ENCODE measurements around the gene SAMD10.

SAMD10 gene

DNA sequence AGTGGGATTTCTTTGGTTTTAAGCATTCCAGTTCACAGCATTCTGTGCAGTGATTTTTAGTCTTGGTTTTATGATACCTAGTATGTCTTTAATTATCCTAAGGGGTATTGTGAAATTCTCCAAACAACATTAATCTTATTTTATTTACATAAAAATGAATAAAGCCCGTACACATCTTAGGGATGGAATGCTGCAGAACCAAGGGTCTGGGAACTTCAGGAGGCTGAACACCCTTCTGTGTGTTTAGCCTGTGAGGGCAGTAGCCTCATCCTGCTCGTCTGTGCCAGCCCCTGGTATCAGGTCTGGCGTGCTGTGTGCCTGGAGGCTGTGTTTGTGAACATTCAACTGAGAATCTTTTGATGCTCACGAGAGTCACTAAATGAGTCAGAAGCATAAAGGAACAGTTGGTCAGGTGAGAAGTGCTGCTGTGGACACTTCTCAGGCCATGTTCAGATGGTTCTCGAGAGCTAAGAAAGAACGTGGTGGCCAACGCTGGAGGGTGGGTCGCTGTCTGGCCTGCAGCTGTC lies 31.3 kb upstream of the SAMD10 start:
- no peak for TF ChIP-seq ZNF274 (IDR thresholded peaks at IDR 0.05; ENCODE audit: low read depth, low read length)
- no peak overlapping the region for H3K4me3 ChIP-seq (ENCODE audit: low read length)

GRCh38 chr20:64009811-64010387 lies 30.5 kb upstream of the SAMD10 start:
- no peak overlapping the region for H3K4me3 ChIP-seq (ENCODE audit: low read length)
- TF ChIP-seq ZNF274 (IDR thresholded peaks at IDR 0.05; ENCODE audit: low read depth, low read length) = no peak

DNA sequence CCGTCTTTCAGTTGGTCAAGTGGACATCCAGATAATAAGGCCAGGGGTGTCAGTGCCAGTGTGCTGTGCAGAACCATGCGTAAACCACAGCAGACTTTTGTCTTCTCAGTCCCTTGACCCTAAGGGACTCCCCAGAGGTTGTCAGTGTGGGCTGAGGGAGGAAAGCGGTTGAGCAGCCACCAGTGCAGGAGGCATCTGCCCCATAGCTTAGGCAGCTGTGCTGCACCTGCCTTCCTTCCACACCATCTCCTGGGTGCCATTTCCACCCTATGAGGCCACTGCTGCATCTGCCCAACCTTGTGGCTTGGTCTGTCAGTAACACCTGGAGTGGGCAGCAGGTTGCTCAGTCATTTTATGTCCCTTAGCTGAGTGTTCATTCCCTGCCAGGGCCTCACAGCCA lies 27.5 kb upstream of the SAMD10 start:
- no peak overlapping the region for H3K4me3 ChIP-seq (ENCODE audit: low read length)
- TF ChIP-seq ZNF274 (IDR thresholded peaks at IDR 0.05; ENCODE audit: low read depth, low read length) = no peak

GRCh38 chr20:64006490-64006889 lies 27.0 kb upstream of the SAMD10 start:
- no peak for TF ChIP-seq ZNF274 (IDR thresholded peaks at IDR 0.05; ENCODE audit: low read depth, low read length)

GRCh38 chr20:64005394-64005793 lies 26.0 kb upstream of the SAMD10 start:
- no peak for TF ChIP-seq ZNF274 (IDR thresholded peaks at IDR 0.05; ENCODE audit: low read depth, low read length)
- H3K4me3 ChIP-seq (ENCODE audit: low read length) = no peak overlapping the region

More at GRCh38 chr20:64006490-64006889, 27.0 kb upstream of the SAMD10 start:
- no peak overlapping the region for H3K4me3 ChIP-seq (ENCODE audit: low read length)

DNA sequence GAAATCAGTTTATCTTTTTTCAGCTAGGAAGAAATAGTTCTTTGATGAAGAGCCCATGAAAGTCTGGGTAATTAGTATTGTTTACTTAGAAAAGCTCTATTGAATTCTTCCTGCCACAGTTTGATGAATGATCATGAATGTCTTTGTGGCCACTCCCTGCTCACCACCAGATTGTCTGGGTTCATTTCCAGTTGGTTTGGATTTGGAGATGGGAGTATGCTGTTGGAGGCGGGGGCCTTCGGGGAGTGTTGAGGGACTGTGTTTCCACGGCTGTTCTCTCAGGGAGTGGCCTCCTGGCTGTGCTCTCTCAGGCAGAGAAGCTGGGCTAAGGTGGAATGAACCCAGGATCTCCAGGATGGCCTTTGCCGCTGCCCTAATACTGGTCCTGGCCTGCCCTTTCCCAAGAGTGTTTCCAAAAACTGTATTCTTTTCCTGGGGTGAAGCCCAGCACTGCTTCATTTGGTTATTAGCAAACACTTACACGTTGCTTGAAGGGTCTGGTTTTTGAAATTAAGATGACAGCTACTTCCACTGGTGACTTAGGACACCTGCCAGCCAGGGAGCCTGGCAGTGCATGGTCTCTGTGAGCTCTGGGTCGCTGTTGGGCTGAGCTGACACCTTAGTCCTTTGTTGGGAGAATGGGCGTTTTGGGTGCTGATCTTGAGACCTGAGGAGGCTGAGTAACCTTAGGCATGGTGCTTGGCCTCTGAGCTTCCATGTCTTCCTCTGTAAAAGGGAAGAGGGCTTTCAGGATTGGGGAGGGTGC lies 24.7 kb upstream of the SAMD10 start:
- TF ChIP-seq ZNF274 (IDR thresholded peaks at IDR 0.05; ENCODE audit: low read depth, low read length) = no peak
- no peak overlapping the region for H3K4me3 ChIP-seq (ENCODE audit: low read length)

DNA sequence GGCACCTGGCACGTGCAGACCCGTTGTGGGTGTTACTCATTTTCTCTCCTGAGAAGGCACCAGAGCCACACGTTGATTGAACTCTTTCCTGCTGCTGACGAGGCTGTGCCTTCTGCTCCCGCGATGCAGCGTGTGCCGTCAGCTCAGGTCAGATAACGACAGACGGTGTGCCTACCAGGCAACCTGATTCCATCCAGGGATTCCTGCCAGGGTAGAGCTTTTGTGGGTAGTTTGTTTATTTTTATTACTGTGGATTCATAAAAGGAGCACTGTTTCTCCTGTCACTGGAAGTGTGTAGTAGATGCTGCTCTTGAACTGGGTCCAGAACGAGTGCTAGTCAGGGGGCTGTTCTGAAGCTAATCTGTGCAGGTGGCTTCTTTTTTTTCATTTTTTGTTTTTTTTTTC lies 22.2 kb upstream of the SAMD10 start:
- TF ChIP-seq ZNF274 (IDR thresholded peaks at IDR 0.05; ENCODE audit: low read depth, low read length) = no peak
- H3K4me3 ChIP-seq (ENCODE audit: low read length) = no peak overlapping the region

- H3K4me3 ChIP-seq (ENCODE audit: low read length) = no peak overlapping the region
- no peak for TF ChIP-seq ZNF274 (IDR thresholded peaks at IDR 0.05; ENCODE audit: low read depth, low read length)
Measured at GRCh38 chr20:64000906-64001305, 21.5 kb upstream of the SAMD10 start.

DNA sequence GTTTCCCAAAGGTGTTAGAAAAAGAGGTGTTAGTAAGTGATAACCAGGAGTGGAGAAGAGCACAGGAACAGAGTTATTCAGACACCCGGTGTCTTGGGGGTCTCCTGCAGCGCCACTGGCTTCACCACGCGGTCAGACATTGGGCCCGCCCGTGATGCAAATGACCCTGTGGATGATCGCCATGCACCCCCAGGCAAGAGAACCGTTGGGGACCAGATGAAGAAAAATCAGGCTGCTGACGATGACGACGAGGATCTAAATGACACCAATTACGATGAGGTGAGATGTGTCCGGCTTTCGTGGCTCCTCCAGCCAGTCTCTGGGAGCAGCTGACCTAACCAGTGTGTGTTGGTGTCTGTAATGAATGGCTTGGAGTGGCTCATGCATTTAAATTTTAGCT lies 3.5 kb upstream of the SAMD10 start:
- no peak for TF ChIP-seq ZNF274 (IDR thresholded peaks at IDR 0.05; ENCODE audit: low read depth, low read length)
- H3K4me3 ChIP-seq (ENCODE audit: low read length) = no peak overlapping the region

- TF ChIP-seq ZNF274 (IDR thresholded peaks at IDR 0.05; ENCODE audit: low read depth, low read length) = no peak
- H3K4me3 ChIP-seq (ENCODE audit: low read length) = peak within 1 kb of the TSS; percentile 91
Measured at GRCh38 chr20:63980806-63981728, 1.6 kb upstream of the SAMD10 start, which contains the start of gene PRPF6. PRPF6 (plus strand) TSS chr20:63981132; CDS start chr20:63981246, 114 bp downstream.

DNA sequence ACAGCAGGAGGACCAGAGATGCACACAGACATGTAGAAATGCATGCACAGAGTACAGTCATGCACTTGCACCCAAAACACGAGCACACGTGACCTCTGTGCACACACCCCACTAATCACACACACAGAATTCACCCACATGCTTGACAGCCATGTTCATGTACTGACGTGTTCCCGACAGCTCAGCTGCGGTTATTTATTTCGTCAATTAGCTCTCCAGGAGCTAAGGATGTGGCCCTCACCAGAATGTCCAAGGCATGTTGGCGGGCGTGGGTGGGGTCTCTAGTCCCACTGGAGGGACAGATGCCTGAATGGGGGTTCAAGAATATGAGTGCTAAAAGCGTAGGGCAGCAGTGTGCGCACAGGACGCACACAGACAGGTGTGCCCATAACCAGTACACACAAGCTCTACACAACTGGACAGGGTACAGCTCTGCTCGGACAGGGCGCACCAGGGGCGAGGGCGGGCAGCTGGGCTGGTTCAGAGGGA lies 919 bp upstream of the SAMD10 start:
- no peak for TF ChIP-seq ZNF274 (IDR thresholded peaks at IDR 0.05; ENCODE audit: low read depth, low read length)

GRCh38 chr20:63979229-63979556 lies 249 bp downstream of the SAMD10 start:
- H3K4me3 ChIP-seq (ENCODE audit: low read length) = peak overlapping the region; percentile 59
- no peak for TF ChIP-seq ZNF274 (IDR thresholded peaks at IDR 0.05; ENCODE audit: low read depth, low read length)

More for the DNA sequence above, 919 bp upstream of the SAMD10 start:
- peak overlapping the region; percentile 68; the same call in 1 of the 2 replicates for H3K4me3 ChIP-seq (ENCODE audit: low read length)

DNA sequence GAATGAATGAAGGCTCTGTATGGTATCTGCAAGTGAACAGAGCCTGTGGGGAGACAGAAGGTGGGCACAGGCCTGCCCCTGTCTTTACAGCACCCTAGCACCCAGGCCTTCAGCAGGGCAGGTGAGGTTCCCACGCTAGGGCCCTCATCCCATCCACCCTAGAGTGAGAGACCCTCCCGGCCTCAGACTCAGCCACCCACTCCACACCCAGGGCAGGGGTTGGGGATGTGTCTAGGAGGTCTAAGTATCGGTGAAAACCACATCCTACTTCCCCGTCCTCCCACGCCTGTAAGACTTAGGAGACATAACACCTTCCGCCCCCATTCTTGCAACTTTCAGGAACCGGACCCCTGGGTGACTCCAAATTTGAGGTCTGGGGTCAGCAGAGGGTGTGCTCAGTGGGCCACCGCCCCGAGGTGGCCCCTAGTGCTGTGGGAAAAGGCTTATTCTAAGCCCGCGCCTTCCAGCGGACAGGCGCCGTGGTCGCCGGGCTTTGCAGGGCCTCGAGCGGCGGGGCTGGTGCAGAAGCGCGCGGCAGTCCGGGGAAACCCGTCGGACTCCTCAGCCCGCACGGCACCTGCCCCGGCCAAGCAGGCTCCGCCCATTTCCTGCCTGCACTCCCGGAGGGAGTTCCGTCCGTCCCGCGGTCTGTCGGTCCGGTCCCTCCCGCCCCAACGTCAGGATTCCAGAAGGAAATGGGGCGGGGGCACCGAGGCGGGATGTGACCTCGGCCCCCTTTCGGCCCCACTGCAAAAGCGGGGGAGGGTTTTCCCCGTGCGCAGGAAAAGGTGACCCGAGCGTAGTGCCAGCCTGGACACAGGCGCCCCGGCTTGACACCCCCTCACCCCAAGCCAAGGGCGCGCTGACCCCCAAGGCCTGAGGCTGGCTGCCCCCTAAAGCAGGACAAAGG lies 868 bp downstream of the SAMD10 start:
- H3K4me3 ChIP-seq (ENCODE audit: low read length) = peak overlapping the region; percentile 59
- TF ChIP-seq ZNF274 (IDR thresholded peaks at IDR 0.05; ENCODE audit: low read depth, low read length) = no peak
